AG04450 (cell line): ENCODE data around the gene PLA2G2F. TPM values are rescaled to one million over a fixed set of nuclear protein-coding genes. Genes with fewer than 3 reads are reported as not detected.

ENCODE experiments used
- CTCF ChIA-PET: fragments of 300-600, 350-600 bp; formaldehyde crosslinking; extraction: SDS; loops from one replicate; lab custom pipeline; 2022; ENCODE audit warnings: antibody characterized with exemption, inconsistent platforms; lab: Charles Lee
- POLR2A ChIA-PET: fragments of 350-600 bp; formaldehyde crosslinking; extraction: SDS; loops from one replicate; lab custom pipeline; 2021; ENCODE audit warnings: antibody characterized with exemption, inconsistent platforms; lab: Yijun Ruan, JAX
- DNase-seq: peaks from one replicate; pipeline ENCODE4 v3.0.0-alpha.2; 2011; ENCODE audit warnings: low read depth, low spot score
- H3K27ac ChIP-seq: one replicate; pipeline ENCODE4 v1.5.1; 2012; ENCODE audit warnings: low read depth, low read length, control low read depth
- H3K27me3 ChIP-seq: one replicate; pipeline ENCODE4 v1.6.0; 2012; ENCODE audit warnings: low read length; ENCODE audit not compliant: control insufficient read depth, insufficient read depth
- H3K4me3 ChIP-seq: 2 replicates; pipeline ENCODE4 v1.5.1; 2011; ENCODE audit warnings: mild to moderate bottlenecking, low read depth, low read length, control low read depth
- H3K9me3 ChIP-seq: 2 replicates; pipeline ENCODE4 v1.5.1; 2012; ENCODE audit warnings: low read length; ENCODE audit not compliant: control insufficient read depth, insufficient read depth
- polyA plus RNA-seq: library from polyadenylated mRNA; depleted of rRNA; stranded (reverse); fragments of >200 nt; gene quantifications from 2 replicates; pipeline ENCODE4 v1.2.3, GENCODE V29; 2011
- TF ChIP-seq, protein P1 (sequence below): IDR thresholded peaks from 2 replicates; pipeline ENCODE4 v1.5.1; 2011; ENCODE audit warnings: low read depth, low read length, control low read depth, inconsistent platforms

PLA2G2F gene
- polyA plus RNA-seq, 1 experiment = not detected

DNA sequence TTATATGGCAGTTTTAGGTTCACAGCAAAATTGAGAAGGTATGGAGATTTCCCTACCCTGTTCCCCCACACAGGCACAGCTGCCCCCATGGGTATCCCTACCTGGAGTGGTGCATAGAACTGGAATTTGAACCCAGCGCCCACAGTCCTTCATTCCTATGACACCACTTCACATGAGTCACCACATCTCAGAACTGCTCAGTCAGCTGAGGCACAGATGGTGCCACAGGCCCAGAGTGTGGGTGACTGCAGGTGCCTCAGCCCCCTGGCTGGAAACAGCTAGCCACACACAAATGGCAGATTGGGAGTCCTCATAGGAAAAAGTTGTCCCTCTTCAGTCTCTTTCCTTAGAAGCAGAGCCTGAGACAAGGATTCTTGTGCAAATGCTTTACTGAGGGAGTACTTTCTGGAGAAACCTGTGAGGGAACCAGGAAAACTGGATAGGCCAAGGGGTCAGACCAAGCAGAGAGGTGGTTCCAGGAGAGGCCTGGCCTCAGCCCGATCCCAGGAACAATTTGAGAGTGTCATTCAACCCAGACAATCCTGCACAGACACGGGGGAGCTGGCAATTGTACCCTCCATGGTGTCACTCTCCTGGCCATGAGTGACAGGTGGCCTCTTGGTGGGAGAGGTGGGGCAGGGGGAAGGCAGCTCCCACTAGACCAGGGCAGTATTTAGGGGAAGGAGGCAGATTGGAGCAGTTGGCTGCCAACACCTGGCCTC is 26.7 kb upstream of the PLA2G2F start:
- TF ChIP-seq, protein P1, sequence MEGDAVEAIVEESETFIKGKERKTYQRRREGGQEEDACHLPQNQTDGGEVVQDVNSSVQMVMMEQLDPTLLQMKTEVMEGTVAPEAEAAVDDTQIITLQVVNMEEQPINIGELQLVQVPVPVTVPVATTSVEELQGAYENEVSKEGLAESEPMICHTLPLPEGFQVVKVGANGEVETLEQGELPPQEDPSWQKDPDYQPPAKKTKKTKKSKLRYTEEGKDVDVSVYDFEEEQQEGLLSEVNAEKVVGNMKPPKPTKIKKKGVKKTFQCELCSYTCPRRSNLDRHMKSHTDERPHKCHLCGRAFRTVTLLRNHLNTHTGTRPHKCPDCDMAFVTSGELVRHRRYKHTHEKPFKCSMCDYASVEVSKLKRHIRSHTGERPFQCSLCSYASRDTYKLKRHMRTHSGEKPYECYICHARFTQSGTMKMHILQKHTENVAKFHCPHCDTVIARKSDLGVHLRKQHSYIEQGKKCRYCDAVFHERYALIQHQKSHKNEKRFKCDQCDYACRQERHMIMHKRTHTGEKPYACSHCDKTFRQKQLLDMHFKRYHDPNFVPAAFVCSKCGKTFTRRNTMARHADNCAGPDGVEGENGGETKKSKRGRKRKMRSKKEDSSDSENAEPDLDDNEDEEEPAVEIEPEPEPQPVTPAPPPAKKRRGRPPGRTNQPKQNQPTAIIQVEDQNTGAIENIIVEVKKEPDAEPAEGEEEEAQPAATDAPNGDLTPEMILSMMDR = no peak
- Histone ChIP-seq H3K27ac (no peak overlapping the region), H3K9me3 (no peaks in the 10 kb centered on the region), H3K4me3 (no peak overlapping the region), H3K27me3 (peaks cover 19% of the 10 kb centered on the region)
- DNase-seq = no peak
- POLR2A ChIA-PET = no interaction called here
- CTCF ChIA-PET = no interaction called here

DNA sequence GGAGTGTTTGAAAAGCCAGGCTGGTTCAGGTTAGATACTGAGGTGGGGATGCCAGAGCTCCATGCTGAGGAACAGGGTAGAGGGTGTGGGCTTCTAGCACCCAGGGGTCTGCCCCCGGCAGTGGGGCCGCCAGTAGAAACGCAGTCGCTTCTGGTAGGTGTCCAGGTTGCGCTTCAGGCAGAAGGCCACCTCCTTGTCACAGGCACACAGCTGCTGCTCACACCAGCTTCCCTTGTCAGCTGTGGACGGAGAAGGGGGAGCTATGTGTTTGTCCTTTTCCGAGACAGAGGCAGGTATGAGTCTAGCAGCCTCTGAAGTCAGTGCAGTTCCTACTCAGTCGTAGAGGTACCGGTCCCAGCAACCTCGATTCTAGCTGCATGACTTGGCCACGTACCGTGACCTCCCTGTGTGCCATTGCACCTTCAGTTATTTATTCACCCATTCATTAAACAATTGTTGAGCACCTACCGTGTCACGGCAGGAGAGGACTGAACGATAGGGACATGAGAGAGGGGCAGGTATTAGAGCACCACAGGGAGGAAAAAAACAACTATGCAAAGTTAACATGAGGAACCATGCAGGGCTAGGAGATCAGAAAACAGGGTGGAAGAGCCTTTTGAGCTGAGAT is 25.0 kb upstream of the PLA2G2F start:
- TF ChIP-seq, protein P1 = no peak
- no peaks in the 10 kb centered on the region for H3K9me3 ChIP-seq
- peaks cover 31% of the 10 kb centered on the region for H3K27me3 ChIP-seq
- DNase-seq = no peak
- H3K4me3 ChIP-seq = no peak overlapping the region
- ChIA-PET POLR2A (no interaction called here), CTCF (interaction anchor here (0.9 kb wide), 1 partner anchor 38 kb away, joined by 3 read pairs; no protein-coding TSS in a partner anchor)
- no peak overlapping the region for H3K27ac ChIP-seq

DNA sequence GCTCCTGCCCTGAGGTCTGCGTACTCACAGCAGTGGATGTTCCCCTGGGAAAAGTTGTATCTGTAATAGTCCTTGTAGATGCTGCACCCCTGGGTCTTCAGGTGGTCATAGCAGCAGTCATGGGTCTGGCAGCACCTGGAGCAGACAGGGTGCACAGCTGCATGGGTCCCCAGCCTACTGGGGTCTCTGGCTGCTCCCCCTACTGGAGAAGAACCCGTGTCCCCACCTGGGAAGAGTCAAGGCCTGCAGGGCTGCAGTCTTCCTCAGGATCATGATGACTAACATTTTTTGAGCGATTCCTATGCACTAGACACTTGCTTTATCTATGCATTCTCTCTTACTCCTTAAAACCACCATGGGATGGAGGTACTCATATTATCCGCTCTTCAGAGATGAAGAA is 23.6 kb upstream of the PLA2G2F start:
- Histone ChIP-seq H3K27ac (no peak overlapping the region), H3K27me3 (peaks cover 31% of the 10 kb centered on the region), H3K9me3 (no peaks in the 10 kb centered on the region), H3K4me3 (no peak overlapping the region)
- ChIA-PET CTCF (no interaction called here), POLR2A (no interaction called here)
- TF ChIP-seq, protein P1 = no peak
- DNase-seq = no peak

DNA sequence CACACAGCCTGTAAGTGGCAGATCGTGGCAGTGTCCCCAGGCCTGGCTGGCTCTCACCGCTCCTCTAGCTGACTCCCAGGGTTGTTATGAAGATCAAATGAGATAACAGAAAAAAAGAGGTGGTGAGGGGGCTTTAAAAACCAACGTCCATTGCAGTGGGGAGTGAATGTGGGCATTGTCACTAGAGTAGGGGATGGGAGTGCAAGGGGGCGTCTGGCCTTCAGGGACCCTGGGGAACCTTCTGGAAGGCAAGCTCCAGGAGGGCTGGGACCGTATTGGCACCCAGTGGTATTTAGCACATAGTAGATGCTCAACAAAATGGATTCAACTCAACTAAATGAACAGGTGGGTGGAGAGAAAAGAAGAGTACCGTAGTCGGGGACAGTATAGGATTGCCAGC is 23.2 kb upstream of the PLA2G2F start:
- H3K4me3 ChIP-seq = no peak overlapping the region
- no peak overlapping the region for H3K27ac ChIP-seq
- TF ChIP-seq, protein P1 = no peak
- H3K9me3 ChIP-seq = no peaks in the 10 kb centered on the region
- DNase-seq = no peak
- ChIA-PET POLR2A (no interaction called here), CTCF (no interaction called here)
- peaks cover 35% of the 10 kb centered on the region for H3K27me3 ChIP-seq

DNA sequence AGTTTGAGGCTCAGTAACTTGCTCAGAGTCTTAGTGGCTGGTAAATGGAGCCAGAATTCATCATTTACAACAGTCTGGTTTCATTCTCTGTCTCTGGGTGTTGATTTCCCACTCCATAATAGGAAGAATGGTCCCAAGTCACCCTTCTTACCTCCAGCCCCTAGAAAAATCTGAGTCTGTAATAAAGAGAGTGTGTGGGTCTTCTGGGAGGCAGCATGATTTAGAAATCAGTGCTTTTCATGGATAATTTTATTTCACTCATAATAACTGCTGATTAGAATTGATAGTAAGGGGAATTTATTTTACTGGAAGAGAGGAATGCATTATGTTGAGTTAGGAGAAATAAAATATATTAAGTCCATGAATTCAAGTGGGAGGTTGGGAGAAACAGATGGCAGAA is 21.9 kb upstream of the PLA2G2F start:
- CTCF ChIA-PET = interaction anchor here (1.0 kb wide), 1 partner anchor 200 kb away, joined by 3 read pairs; no protein-coding TSS in a partner anchor
- no peak for DNase-seq
- no peak overlapping the region for H3K4me3 ChIP-seq
- no peak overlapping the region for H3K27ac ChIP-seq
- H3K27me3 ChIP-seq = peaks cover 43% of the 10 kb centered on the region
- TF ChIP-seq, protein P1 = no peak
- no peaks in the 10 kb centered on the region for H3K9me3 ChIP-seq
- POLR2A ChIA-PET = interaction anchor here (0.5 kb wide), 1 partner anchor 53 kb away, joined by 3 read pairs; no protein-coding TSS in a partner anchor
